Stomach (tissue), 4 donors: ENCODE measurements around the gene ZMIZ2.

Experiments used
- EP300 ChIP-seq: sonication (generic); formaldehyde crosslinking; IDR thresholded peaks from one replicate; pipeline ENCODE4 v1.6.1; 2017; ENCODE audit warnings: antibody characterized with exemption
- POLR2A ChIP-seq, 4 donors: fragments of 450-650 bp; IDR thresholded peaks; one replicate each; pipeline ENCODE4 v1.6.1; 2016; ENCODE audit warnings: antibody characterized with exemption in 4 of 4, control low read depth in 2 of 4, mild to moderate bottlenecking in 1 of 4, moderate library complexity in 1 of 4
- POLR2AphosphoS5 ChIP-seq, 3 donors: sonication (generic); formaldehyde crosslinking; IDR thresholded peaks; one replicate each; pipeline ENCODE4 v1.6.1; 2016; ENCODE audit warnings: antibody characterized with exemption in 3 of 3
- TF ChIP-seq, protein P1 (sequence below), 7 experiments: fragments of 450-650 bp in 4 of 7; fragments of 200-600 bp in 3 of 7; sonication (generic) in 3 of 7; IDR thresholded peaks; one replicate each; pipeline ENCODE4 v1.5.1; 2016 to 2019; ENCODE audit warnings: antibody characterized with exemption in 7 of 7, control low read depth in 2 of 7, mild to moderate bottlenecking in 1 of 7

- TF ChIP-seq POLR2A (IDR thresholded peaks at IDR 0.05) = no peak
- TF ChIP-seq, protein P1, sequence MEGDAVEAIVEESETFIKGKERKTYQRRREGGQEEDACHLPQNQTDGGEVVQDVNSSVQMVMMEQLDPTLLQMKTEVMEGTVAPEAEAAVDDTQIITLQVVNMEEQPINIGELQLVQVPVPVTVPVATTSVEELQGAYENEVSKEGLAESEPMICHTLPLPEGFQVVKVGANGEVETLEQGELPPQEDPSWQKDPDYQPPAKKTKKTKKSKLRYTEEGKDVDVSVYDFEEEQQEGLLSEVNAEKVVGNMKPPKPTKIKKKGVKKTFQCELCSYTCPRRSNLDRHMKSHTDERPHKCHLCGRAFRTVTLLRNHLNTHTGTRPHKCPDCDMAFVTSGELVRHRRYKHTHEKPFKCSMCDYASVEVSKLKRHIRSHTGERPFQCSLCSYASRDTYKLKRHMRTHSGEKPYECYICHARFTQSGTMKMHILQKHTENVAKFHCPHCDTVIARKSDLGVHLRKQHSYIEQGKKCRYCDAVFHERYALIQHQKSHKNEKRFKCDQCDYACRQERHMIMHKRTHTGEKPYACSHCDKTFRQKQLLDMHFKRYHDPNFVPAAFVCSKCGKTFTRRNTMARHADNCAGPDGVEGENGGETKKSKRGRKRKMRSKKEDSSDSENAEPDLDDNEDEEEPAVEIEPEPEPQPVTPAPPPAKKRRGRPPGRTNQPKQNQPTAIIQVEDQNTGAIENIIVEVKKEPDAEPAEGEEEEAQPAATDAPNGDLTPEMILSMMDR (IDR thresholded peaks at IDR 0.05) = no peak
- no peak for TF ChIP-seq EP300
- peak in 1 of 3 donors; percentile 55 for TF ChIP-seq POLR2AphosphoS5 (IDR thresholded peaks at IDR 0.05)
These were observed 12.8 kb downstream of the ZMIZ2 start for GRCh38 chr7:44761207-44762161.
